ENCODE data around the gene TRABD2B. TPM values are rescaled to one million over a fixed set of nuclear protein-coding genes. Genes with fewer than 3 reads are reported as not detected.
A peak's percentile ranks its signal among the peaks of the same experiment; 100 is the strongest.

TRABD2B gene
- total RNA-seq, 4 donors from 2014 or later: 0.05 to 0.15 (median 0.12) TPM

GRCh38 chr1:47935856-47936255 is 61.3 kb downstream of the TRABD2B start:
- Histone ChIP-seq H3K4me3 (no peak overlapping the region), H3K4me1 (peaks cover 0 to 19% of the 10 kb centered on the region in 2 donors), H3K9me3 (no peaks in the 10 kb centered on the region), H3K27me3 (no peaks in the 10 kb centered on the region), H3K27ac (peak overlapping the region in 2 of 4 donors; percentile 7 to 34), H3K36me3 (no peaks in the 10 kb centered on the region)
- in situ Hi-C loops (cut with MboI; ENCODE audit: low sequenced_read_pairs in 4 of 4) (no loop called here), intact Hi-C loops (cut with DNase I; ENCODE audit: low total_unique reads) (no loop called here)
- TF ChIP-seq POLR2A (IDR thresholded peaks at IDR 0.05) (no peak), CTCF (IDR thresholded peaks at IDR 0.05 in 4 of 5, conservative IDR thresholded peaks at IDR 0.05 in 1 of 5) (no peak)
- ATAC-seq: peak in 1 of 2 donors; percentile 10
- DNase-seq: no peak

- in situ Hi-C loops (cut with MboI; ENCODE audit: low sequenced_read_pairs in 4 of 4): no loop called here
- no peaks in the 10 kb centered on the region for H3K9me3 ChIP-seq
- ATAC-seq: peak in 1 of 2 donors; percentile 41
- peak overlapping the region in 3 of 4 donors; percentile 32 to 70 (median 33) for H3K27ac ChIP-seq
- intact Hi-C loops (cut with DNase I; ENCODE audit: low total_unique reads): no loop called here
- H3K36me3 ChIP-seq: no peaks in the 10 kb centered on the region
- no peak overlapping the region for H3K4me3 ChIP-seq
- H3K4me1 ChIP-seq: peaks cover 0 to 26% of the 10 kb centered on the region in 2 donors
- peak in 1 of 2 donors; percentile 37 for DNase-seq
- H3K27me3 ChIP-seq: no peaks in the 10 kb centered on the region
- TF ChIP-seq CTCF (IDR thresholded peaks at IDR 0.05 in 4 of 5, conservative IDR thresholded peaks at IDR 0.05 in 1 of 5) (no peak), POLR2A (IDR thresholded peaks at IDR 0.05) (no peak)
Measured at GRCh38 chr1:47935163-47935562, 62.0 kb downstream of the TRABD2B start.

- peaks cover 0 to 30% of the 10 kb centered on the region in 2 donors for H3K4me1 ChIP-seq
- intact Hi-C loops (cut with DNase I; ENCODE audit: low total_unique reads) (loop anchor here (5.0 kb wide), 1 partner anchor 147 kb away; no protein-coding TSS in a partner anchor), in situ Hi-C loops (cut with MboI; ENCODE audit: low sequenced_read_pairs in 4 of 4) (no loop called here)
- no peaks in the 10 kb centered on the region for H3K36me3 ChIP-seq
- ATAC-seq: peak; percentile 8 to 55
- no peak for TF ChIP-seq POLR2A (IDR thresholded peaks at IDR 0.05)
- TF ChIP-seq CTCF (IDR thresholded peaks at IDR 0.05 in 4 of 5, conservative IDR thresholded peaks at IDR 0.05 in 1 of 5): no peak
- no peaks in the 10 kb centered on the region for H3K9me3 ChIP-seq
- peak overlapping the region; percentile 1 to 70 (median 51) for H3K27ac ChIP-seq
- no peak overlapping the region for H3K4me3 ChIP-seq
- no peaks in the 10 kb centered on the region for H3K27me3 ChIP-seq
- DNase-seq: peak; percentile 51 to 76
Measured at GRCh38 chr1:47934243-47934805, 62.9 kb downstream of the TRABD2B start.

- intact Hi-C loops (cut with DNase I; ENCODE audit: low total_unique reads): loop anchor here (5.0 kb wide), 1 partner anchor 145 kb away; no protein-coding TSS in a partner anchor
Measured at GRCh38 chr1:47932743-47933142, 64.4 kb downstream of the TRABD2B start.

More at GRCh38 chr1:47932743-47933142, 64.4 kb downstream of the TRABD2B start:
- DNase-seq (no peak), ATAC-seq (no peak)
- Histone ChIP-seq H3K4me1 (peaks cover 0 to 30% of the 10 kb centered on the region in 2 donors), H3K9me3 (no peaks in the 10 kb centered on the region), H3K27me3 (no peaks in the 10 kb centered on the region), H3K27ac (no peak overlapping the region), H3K4me3 (no peak overlapping the region), H3K36me3 (no peaks in the 10 kb centered on the region)
- in situ Hi-C loops (cut with MboI; ENCODE audit: low sequenced_read_pairs in 4 of 4): no loop called here
- no peak for TF ChIP-seq CTCF (IDR thresholded peaks at IDR 0.05 in 4 of 5, conservative IDR thresholded peaks at IDR 0.05 in 1 of 5)
- no peak for TF ChIP-seq POLR2A (IDR thresholded peaks at IDR 0.05)
